AG09309 (cell line): ENCODE data around the gene ALS2.

ENCODE experiments used
- DNase-seq: peaks from one replicate; pipeline ENCODE4 v3.0.0-alpha.2; 2010; ENCODE audit warnings: low read depth
- H3K4me3 ChIP-seq: 2 replicates; pipeline ENCODE4 v1.5.1; 2011; ENCODE audit warnings: mild to moderate bottlenecking, low read depth, low read length, moderate library complexity; ENCODE audit not compliant: control insufficient read depth
- TF ChIP-seq, protein P1 (sequence below): IDR thresholded peaks from 2 replicates; pipeline ENCODE4 v1.5.1; 2011; ENCODE audit warnings: mild to moderate bottlenecking, low read depth, low read length, inconsistent platforms; ENCODE audit not compliant: insufficient read depth, control insufficient read depth; ENCODE audit errors: missing control alignments

Gene ALS2

DNA sequence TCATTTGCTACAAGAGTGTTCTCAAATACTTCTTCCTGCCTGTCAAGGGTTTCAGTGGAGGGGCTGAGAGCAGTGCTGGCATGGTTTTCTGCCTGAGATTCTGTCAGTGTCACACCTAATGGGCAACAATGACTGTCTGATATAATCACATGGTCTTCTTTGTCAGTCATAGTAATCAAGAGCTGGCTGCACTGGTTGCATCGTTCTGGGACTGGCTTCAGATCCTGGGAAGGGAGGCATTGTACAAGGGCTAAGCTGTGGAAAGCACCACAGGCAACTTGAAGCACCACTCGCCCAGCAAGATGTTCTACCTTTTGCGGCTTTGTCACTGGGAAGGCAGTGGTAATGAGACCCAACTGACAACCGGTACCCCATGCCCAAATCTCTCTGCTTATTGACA lies 19.6 kb downstream of the ALS2 start:
- H3K4me3 ChIP-seq: no peak overlapping the region
- no peak for DNase-seq
- TF ChIP-seq, protein P1, sequence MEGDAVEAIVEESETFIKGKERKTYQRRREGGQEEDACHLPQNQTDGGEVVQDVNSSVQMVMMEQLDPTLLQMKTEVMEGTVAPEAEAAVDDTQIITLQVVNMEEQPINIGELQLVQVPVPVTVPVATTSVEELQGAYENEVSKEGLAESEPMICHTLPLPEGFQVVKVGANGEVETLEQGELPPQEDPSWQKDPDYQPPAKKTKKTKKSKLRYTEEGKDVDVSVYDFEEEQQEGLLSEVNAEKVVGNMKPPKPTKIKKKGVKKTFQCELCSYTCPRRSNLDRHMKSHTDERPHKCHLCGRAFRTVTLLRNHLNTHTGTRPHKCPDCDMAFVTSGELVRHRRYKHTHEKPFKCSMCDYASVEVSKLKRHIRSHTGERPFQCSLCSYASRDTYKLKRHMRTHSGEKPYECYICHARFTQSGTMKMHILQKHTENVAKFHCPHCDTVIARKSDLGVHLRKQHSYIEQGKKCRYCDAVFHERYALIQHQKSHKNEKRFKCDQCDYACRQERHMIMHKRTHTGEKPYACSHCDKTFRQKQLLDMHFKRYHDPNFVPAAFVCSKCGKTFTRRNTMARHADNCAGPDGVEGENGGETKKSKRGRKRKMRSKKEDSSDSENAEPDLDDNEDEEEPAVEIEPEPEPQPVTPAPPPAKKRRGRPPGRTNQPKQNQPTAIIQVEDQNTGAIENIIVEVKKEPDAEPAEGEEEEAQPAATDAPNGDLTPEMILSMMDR: no peak

DNA sequence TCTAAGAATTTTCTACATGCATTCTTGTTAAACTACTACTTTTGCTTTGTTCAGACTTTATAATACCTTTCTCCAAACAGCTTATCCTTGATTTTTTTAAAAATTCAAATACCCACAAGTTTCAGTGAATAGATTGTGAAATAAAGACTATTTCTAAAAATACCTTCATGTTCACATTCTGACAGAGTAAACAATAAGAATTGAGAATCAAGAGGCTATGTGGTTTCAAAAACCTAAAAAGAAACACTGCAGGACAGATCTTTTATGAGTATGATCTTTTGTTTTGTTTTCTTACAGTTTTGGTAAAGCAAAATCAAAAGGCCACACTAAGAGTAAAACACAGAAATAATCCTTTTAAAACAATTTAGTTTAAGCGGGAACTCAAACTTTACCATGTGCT lies 21.2 kb downstream of the ALS2 start:
- DNase-seq: no peak
- no peak overlapping the region for H3K4me3 ChIP-seq
- TF ChIP-seq, protein P1: no peak

DNA sequence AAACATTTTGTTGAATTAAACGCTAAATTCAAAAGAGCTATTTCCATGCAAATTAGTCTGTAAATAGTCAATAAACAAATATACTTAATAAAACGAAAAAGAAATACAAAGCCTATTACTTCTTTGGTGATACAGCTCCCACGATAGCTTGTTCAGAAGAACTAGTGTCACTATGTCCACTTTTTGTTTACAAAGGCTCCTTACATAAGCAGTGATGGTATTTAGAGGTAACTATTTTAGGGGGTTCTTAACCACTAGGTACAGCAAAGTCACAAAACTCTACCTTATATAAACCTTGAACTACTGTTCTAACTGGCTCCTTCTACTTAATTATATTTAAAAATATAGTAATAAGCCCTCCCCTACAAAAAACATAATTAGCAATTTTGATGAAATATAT lies 21.9 kb downstream of the ALS2 start:
- no peak overlapping the region for H3K4me3 ChIP-seq
- TF ChIP-seq, protein P1: no peak
- DNase-seq: no peak

DNA sequence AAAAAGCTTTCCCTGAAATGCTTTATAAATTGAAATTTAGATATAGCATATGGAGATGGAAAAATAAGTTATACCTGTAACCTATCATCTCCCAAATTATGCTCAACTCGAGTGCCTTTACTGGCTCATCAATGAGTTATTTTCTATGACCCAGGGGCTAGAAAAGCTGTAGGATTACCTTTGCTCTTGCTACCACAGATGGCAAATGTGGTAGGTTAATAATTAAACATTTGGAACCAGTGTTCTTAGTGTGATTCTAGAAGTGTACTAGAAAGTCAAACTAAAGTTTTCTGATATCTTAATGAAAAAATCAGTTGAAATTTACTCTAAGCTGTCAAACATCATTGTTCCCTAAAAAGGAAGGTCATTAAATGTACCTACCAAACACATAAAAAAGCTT lies 22.5 kb downstream of the ALS2 start:
- DNase-seq: no peak
- TF ChIP-seq, protein P1: no peak
- no peak overlapping the region for H3K4me3 ChIP-seq

DNA sequence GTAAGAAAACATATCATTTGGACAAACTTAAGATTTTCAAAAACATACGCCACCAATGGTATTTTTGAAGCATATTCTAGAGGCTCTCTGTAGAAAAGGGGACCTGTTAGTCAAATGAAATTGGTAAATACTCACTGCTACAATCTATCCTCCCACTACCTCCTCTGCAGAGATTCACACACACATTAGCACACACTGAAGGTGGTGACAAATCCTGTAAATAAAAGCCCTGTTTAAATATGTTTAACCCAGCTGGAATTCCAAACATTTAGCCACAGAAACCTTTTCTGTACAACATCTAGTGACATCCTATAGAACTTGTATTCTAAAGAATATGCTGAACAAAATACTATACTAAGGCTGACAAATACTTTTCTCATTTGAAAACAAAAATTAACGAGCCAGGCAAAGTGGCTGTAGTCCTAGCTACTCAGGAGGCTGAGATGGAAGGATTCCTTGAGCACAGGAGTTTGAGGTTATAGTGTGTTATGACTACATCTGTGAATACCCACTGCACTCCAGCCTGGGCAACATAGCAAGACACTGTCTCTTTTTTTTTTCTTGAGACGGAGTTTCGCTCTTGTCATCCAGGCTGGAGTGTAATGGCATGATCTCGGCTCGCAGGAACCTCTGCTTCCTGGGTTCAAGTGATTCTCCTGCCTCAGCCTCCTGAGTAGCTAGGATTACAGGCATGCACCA lies 25.9 kb downstream of the ALS2 start:
- DNase-seq: no peak
- TF ChIP-seq, protein P1: no peak
- H3K4me3 ChIP-seq: no peak overlapping the region

DNA sequence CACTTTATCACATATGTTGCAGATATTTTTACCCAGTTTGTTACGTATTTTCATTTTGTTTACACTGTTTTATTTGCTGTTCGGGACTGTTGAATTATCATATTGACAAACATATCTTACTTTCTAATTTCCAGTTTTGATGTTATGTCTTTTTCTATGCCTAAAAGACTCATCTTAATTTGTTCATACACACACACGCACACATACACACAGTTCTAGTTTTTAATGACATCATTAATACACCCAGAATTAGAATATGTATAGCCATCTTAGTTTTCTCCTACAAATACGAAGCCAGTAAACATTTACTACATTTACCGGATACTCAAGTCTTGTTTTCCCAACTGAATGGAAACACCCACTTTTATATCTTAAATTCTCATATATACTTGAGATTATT lies 29.2 kb downstream of the ALS2 start:
- no peak overlapping the region for H3K4me3 ChIP-seq
- DNase-seq: no peak
- TF ChIP-seq, protein P1: no peak
